ENCODE results near the gene ZNF878. TPM values are rescaled to one million over a fixed set of nuclear protein-coding genes. Genes with fewer than 3 reads are reported as not detected.

Gene ZNF878
- total RNA-seq (2022) = 0.32 and 0.60 TPM in 2 replicates
- Bru-seq, nascent RNA = percentile 44 among the genes with signal in this experiment
- percentile 47 among the genes with signal in this experiment for BruChase-seq, experiment 1, labeled RNA remaining after a 2-hour chase
- percentile 44 among the genes with signal in this experiment for BruChase-seq, experiment 2, labeled RNA remaining after a 6-hour chase
- long read RNA-seq = 0 reads

DNA sequence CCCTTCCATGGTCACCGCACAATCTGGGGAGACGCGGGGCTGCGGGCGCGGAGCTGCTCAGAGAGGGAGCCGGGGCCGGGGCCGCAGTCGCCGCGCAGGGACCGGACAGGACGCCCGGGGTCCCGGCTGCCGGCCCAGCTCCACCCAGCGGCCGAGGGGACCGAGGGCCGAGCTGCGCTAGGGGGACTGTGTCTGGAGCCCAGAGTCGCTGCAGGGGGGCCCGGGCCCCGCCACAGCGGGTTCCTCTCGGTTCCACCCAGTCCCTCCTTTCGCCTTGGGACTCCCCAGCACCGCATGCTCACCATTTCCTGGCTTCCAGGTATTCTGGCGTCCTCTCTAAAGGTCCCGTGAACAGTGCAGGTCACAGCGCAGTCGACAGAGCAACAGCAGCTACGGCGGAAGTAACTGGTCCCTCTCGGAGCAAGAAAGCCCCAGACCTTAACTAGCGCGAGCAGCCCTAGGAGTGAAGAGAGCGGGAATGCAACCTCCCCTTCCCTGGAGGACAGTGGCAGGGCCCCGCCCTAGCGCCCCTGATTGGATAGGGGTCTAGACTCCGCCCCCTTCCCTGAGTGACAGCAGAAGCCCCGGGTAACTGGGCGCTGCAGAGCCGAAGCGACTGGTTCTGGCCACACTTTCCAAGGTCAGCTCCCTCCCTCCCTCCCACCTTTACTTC, at the start of gene ZNF878:
Gene ZNF878, minus strand, starts transcription at position 465 of the 673 bp plus-strand sequence. Its CDS starts 160 bp downstream, at position 305.
- peaks cover 5% of the 10 kb centered on the region for H3K36me3 Mint-ChIP-seq (ENCODE audit: insufficient read depth, unreplicated experiment)
- Histone ChIP-seq H3K36me3 (ENCODE audit: control insufficient read depth, insufficient read depth, low read length) (no peaks in the 10 kb centered on the region), H3K27me3 (replicated peaks; ENCODE audit: control insufficient read depth, insufficient read depth, low read length) (no peaks in the 10 kb centered on the region), H3K9me3 (0 out of 2 replicates have a peak, but pooled peaks cover 3% of the 10 kb centered on the region), H3K4me3 (ENCODE audit: low read depth, low read length) (peak within 1 kb of the TSS; percentile 56), H3K4me1 (no peaks in the 10 kb centered on the region)
- intact Hi-C loops (cut with micrococcal nuclease; ENCODE audit: unreplicated experiment) = no loop called here
- no peaks in the 10 kb centered on the region for H3K27me3 Mint-ChIP-seq (ENCODE audit: insufficient read depth, unreplicated experiment)
- CTCF ChIA-PET = interaction anchor here (0.6 to 0.8 kb wide), 4 partner anchors 18 to 254 kb away, joined by 3 to 8 read pairs (median 6); partner anchors contain the start of gene ZNF491
- peaks cover 9% of the 10 kb centered on the region for H3K9me3 Mint-ChIP-seq (ENCODE audit: unreplicated experiment)
- POLR2A ChIA-PET = interaction anchor here (0.5 to 2.1 kb wide), 2 partner anchors 18 to 632 kb away, joined by 6 read pairs; partner anchors contain the start of gene ZNF433
- peak; percentile 76 to 93 for DNase-seq
- TF ChIP-seq, protein P1, sequence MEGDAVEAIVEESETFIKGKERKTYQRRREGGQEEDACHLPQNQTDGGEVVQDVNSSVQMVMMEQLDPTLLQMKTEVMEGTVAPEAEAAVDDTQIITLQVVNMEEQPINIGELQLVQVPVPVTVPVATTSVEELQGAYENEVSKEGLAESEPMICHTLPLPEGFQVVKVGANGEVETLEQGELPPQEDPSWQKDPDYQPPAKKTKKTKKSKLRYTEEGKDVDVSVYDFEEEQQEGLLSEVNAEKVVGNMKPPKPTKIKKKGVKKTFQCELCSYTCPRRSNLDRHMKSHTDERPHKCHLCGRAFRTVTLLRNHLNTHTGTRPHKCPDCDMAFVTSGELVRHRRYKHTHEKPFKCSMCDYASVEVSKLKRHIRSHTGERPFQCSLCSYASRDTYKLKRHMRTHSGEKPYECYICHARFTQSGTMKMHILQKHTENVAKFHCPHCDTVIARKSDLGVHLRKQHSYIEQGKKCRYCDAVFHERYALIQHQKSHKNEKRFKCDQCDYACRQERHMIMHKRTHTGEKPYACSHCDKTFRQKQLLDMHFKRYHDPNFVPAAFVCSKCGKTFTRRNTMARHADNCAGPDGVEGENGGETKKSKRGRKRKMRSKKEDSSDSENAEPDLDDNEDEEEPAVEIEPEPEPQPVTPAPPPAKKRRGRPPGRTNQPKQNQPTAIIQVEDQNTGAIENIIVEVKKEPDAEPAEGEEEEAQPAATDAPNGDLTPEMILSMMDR (IDR thresholded peaks at IDR 0.05; ENCODE audit: insufficient read depth in 1 of 2, low read depth in 1 of 2, low read length in 1 of 2, severe bottlenecking in 1 of 2, unreplicated experiment in 1 of 2) = peak in 1 of 2 experiments; percentile 22
- BruUV-seq (replicated peaks) = TSS peak; percentile 56
- H3K27ac Mint-ChIP-seq (ENCODE audit: unreplicated experiment) = peak within 1 kb of the TSS; percentile 29
- H3K4me3 Mint-ChIP-seq (ENCODE audit: unreplicated experiment) = peak within 1 kb of the TSS; percentile 75
- no peaks in the 10 kb centered on the region for H3K4me1 Mint-ChIP-seq (ENCODE audit: low read depth, unreplicated experiment)

DNA sequence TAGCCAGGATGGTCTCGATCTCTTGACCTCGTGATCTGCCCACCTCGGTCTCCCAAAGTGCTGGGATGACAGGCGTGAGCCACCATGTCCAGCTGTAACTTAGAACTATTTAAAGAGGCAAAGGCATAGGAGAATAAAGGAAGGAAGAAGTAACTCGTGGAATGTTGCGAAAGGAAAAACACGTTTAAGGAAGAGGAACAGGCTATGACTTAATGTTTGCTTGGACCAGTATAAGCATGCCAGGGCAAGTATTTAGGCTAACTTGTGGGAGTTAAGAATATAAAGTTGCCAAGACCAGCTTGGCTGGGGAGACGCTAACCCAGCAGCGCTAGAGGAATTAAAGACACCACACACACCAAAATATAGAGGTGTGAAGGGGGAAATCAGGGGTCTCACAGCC, 45.3 kb upstream of the ZNF878 start:
- Mint-ChIP-seq H3K27me3 (ENCODE audit: insufficient read depth, unreplicated experiment) (no peaks in the 10 kb centered on the region), H3K9me3 (ENCODE audit: unreplicated experiment) (peaks cover 35% of the 10 kb centered on the region), H3K4me3 (ENCODE audit: unreplicated experiment) (no peak overlapping the region), H3K4me1 (ENCODE audit: low read depth, unreplicated experiment) (no peaks in the 10 kb centered on the region), H3K27ac (ENCODE audit: unreplicated experiment) (no peak overlapping the region), H3K36me3 (ENCODE audit: insufficient read depth, unreplicated experiment) (peaks cover 4% of the 10 kb centered on the region)
- DNase-seq = no peak
- TF ChIP-seq, protein P1 (IDR thresholded peaks at IDR 0.05; ENCODE audit: insufficient read depth in 1 of 2, low read depth in 1 of 2, low read length in 1 of 2, severe bottlenecking in 1 of 2, unreplicated experiment in 1 of 2) = no peak
- Histone ChIP-seq H3K27me3 (replicated peaks; ENCODE audit: control insufficient read depth, insufficient read depth, low read length) (no peaks in the 10 kb centered on the region), H3K9me3 (no peaks in the 10 kb centered on the region), H3K4me1 (no peaks in the 10 kb centered on the region), H3K4me3 (ENCODE audit: low read depth, low read length) (no peak overlapping the region), H3K36me3 (ENCODE audit: control insufficient read depth, insufficient read depth, low read length) (no peaks in the 10 kb centered on the region)
- ChIA-PET POLR2A (no interaction called here), CTCF (no interaction called here)
- intact Hi-C loops (cut with micrococcal nuclease; ENCODE audit: unreplicated experiment) = no loop called here
- no TSS peak for BruUV-seq (replicated peaks)

DNA sequence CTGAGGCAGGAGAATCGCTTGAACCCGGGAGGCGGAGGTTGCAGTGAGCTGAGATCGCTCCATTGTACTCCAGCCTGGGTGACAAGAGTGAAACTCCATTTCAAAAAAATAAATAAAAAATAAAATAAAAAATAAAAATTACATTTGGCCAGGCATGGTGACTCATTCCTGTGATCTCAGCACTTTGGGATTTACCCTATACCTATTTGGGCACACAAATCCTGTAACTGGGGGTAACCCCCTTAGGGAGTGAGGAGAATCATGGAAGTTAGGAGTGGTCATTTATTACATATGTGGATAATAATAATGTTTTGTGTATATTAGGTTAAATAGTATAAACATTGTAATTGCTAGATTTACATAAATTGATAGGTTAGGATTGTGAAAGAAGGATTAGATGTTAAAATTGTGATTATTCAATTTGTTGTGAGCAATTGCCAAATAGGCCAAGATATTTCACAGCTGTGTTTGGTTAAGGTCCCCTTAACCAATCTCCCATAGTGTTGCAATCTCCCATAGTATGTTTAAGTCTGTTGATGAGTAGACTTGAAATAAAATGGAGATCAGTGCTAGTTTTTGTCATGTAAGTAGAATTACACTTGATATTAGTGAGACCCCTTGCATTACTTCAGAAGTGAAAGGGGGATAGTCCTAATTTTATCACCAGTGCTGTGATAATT, 42.5 kb upstream of the ZNF878 start:
- Histone ChIP-seq H3K36me3 (ENCODE audit: control insufficient read depth, insufficient read depth, low read length) (no peaks in the 10 kb centered on the region), H3K9me3 (no peaks in the 10 kb centered on the region), H3K4me1 (no peaks in the 10 kb centered on the region), H3K4me3 (ENCODE audit: low read depth, low read length) (no peak overlapping the region), H3K27me3 (replicated peaks; ENCODE audit: control insufficient read depth, insufficient read depth, low read length) (no peaks in the 10 kb centered on the region)
- Mint-ChIP-seq H3K4me3 (ENCODE audit: unreplicated experiment) (no peak overlapping the region), H3K27ac (ENCODE audit: unreplicated experiment) (no peak overlapping the region), H3K36me3 (ENCODE audit: insufficient read depth, unreplicated experiment) (peaks cover 4% of the 10 kb centered on the region), H3K27me3 (ENCODE audit: insufficient read depth, unreplicated experiment) (no peaks in the 10 kb centered on the region), H3K4me1 (ENCODE audit: low read depth, unreplicated experiment) (no peaks in the 10 kb centered on the region), H3K9me3 (ENCODE audit: unreplicated experiment) (peaks cover 35% of the 10 kb centered on the region)
- no TSS peak for BruUV-seq (replicated peaks)
- intact Hi-C loops (cut with micrococcal nuclease; ENCODE audit: unreplicated experiment) = no loop called here
- DNase-seq = no peak
- ChIA-PET POLR2A (no interaction called here), CTCF (no interaction called here)
- TF ChIP-seq, protein P1 (IDR thresholded peaks at IDR 0.05; ENCODE audit: insufficient read depth in 1 of 2, low read depth in 1 of 2, low read length in 1 of 2, severe bottlenecking in 1 of 2, unreplicated experiment in 1 of 2) = no peak

Measured in Caco-2 (cell line).